Adrenal gland (tissue), 5 donors: ENCODE data around the gene TEAD1.

Experiments used
- CTCF ChIP-seq, 6 experiments: fragments of 450-650 bp in 4 of 6; fragments of 200-600 bp in 2 of 6; sonication (generic) in 1 of 6; IDR thresholded peaks; 1 replicate in 5 of 6; 2 replicates in 1 of 6; pipeline versions ENCODE4 v1.5.1 to v1.8.0; 2016 to 2021; ENCODE audit warnings: antibody characterized with exemption in 6 of 6, mild to moderate bottlenecking in 2 of 6, moderate library complexity in 1 of 6
- POLR2A ChIP-seq, 2 donors: fragments of 450-650 bp; IDR thresholded peaks; one replicate each; pipeline ENCODE4 v1.6.1; 2017; ENCODE audit warnings: antibody characterized with exemption in 2 of 2, mild to moderate bottlenecking in 2 of 2, moderate library complexity in 1 of 2
- donor health status: DM: no; HTN: no; CAD: no.

GRCh38 chr11:12680246-12680939 is 6.2 kb downstream of the TEAD1 start:
- no peak for TF ChIP-seq CTCF (IDR thresholded peaks at IDR 0.05)
- TF ChIP-seq POLR2A (IDR thresholded peaks at IDR 0.05), result no peak
